Measurements from ENCODE around the gene MTHFSD.

GRCh38 chr16:86540894-86541293 lies 14.1 kb downstream of the MTHFSD start:
- no peak for TF ChIP-seq CTCF (IDR thresholded peaks at IDR 0.05)
- TF ChIP-seq EP300 (IDR thresholded peaks at IDR 0.05): no peak

Measured in gastroesophageal sphincter (tissue), 3 donors.